ENCODE measurements around the gene CFAP61. TPM values are rescaled to one million over a fixed set of nuclear protein-coding genes. Genes with fewer than 3 reads are reported as not detected.

The CFAP61 gene
- total RNA-seq, 1 donor from 2014 or later: not detected

- no peak for DNase-seq (ENCODE audit: low read depth in 2 of 2)
Measured at GRCh38 chr20:20364593-20365479, 312.5 kb downstream of the CFAP61 start.

- DNase-seq (ENCODE audit: low read depth in 2 of 2): no peak
Measured at GRCh38 chr20:20365480-20366161, 313.3 kb downstream of the CFAP61 start.

- DNase-seq (ENCODE audit: low read depth in 2 of 2): no peak
Measured at GRCh38 chr20:20366551-20366875, 314.2 kb downstream of the CFAP61 start.

GRCh38 chr20:20366876-20367574 lies 314.7 kb downstream of the CFAP61 start:
- DNase-seq (ENCODE audit: low read depth in 2 of 2): no peak

GRCh38 chr20:20367575-20368417 lies 315.5 kb downstream of the CFAP61 start, which contains the start of gene INSM1:
INSM1 (plus strand) TSS chr20:20368104; CDS start chr20:20368268, 164 bp downstream.
- no peak for DNase-seq (ENCODE audit: low read depth in 2 of 2)

GRCh38 chr20:20368418-20369249 lies 316.3 kb downstream of the CFAP61 start:
- DNase-seq (ENCODE audit: low read depth in 2 of 2): no peak

- no peak for DNase-seq (ENCODE audit: low read depth in 2 of 2)
Measured at GRCh38 chr20:20369250-20370093, 317.1 kb downstream of the CFAP61 start.

GRCh38 chr20:20370094-20370575 lies 317.8 kb downstream of the CFAP61 start:
- no peak for DNase-seq (ENCODE audit: low read depth in 2 of 2)

GRCh38 chr20:20371083-20371482 lies 318.8 kb downstream of the CFAP61 start:
- no peak for DNase-seq (ENCODE audit: low read depth in 2 of 2)

GRCh38 chr20:20371681-20372080 lies 319.3 kb downstream of the CFAP61 start:
- no peak for DNase-seq (ENCODE audit: low read depth in 2 of 2)

GRCh38 chr20:20373091-20373571 lies 320.8 kb downstream of the CFAP61 start:
- DNase-seq (ENCODE audit: low read depth in 2 of 2): no peak

- DNase-seq (ENCODE audit: low read depth in 2 of 2): no peak
Measured at GRCh38 chr20:20375862-20376261, 323.5 kb downstream of the CFAP61 start.

- no peak for DNase-seq (ENCODE audit: low read depth in 2 of 2)
Measured at GRCh38 chr20:20386192-20386591, 333.9 kb downstream of the CFAP61 start.

GRCh38 chr20:20390393-20390792 lies 338.1 kb downstream of the CFAP61 start:
- no peak for DNase-seq (ENCODE audit: low read depth in 2 of 2)

- no peak for DNase-seq (ENCODE audit: low read depth in 2 of 2)
Measured at GRCh38 chr20:20391115-20391514, 338.8 kb downstream of the CFAP61 start.

- no peak for DNase-seq (ENCODE audit: low read depth in 2 of 2)
Measured at GRCh38 chr20:20391766-20392165, 339.4 kb downstream of the CFAP61 start.

- no peak for DNase-seq (ENCODE audit: low read depth in 2 of 2)
Measured at GRCh38 chr20:20393207-20394120, 341.1 kb downstream of the CFAP61 start.

GRCh38 chr20:20395087-20395486 lies 342.8 kb downstream of the CFAP61 start:
- DNase-seq (ENCODE audit: low read depth in 2 of 2): no peak
